Left lobe of liver (tissue), 2 donors: ENCODE data around the gene ZNF764. TPM values are rescaled to one million over a fixed set of nuclear protein-coding genes. Genes with fewer than 3 reads are reported as not detected.
"Not testable (repeated sequence)": the region's sequence is repeated elsewhere in the genome, so short reads cannot be mapped to it uniquely, and the experiment has no call there.

Experiments used
- ATAC-seq: fragments of 200-7000 bp; cut with Tn5 transposase; one replicate; pipeline ENCODE4 v1.9.1; 2020; ENCODE audit warnings: mild to moderate bottlenecking, moderate library complexity
- DNase-seq: peaks from one replicate; pipeline ENCODE4 v3.0.0-alpha.2; 2020; ENCODE audit warnings: low spot score
- total RNA-seq: library from RNA; stranded (reverse); gene quantifications from one replicate; pipeline ENCODE4 v1.2.1, GENCODE V29; 2021
- donor health status: DM: no; HTN: no; CAD: no; lungs with moderate emphysema.
- donor health status: DM: no; HTN: yes; CAD: no.

ZNF764 gene
- total RNA-seq, 1 donor from 2014 or later: 6.3 TPM

DNA sequence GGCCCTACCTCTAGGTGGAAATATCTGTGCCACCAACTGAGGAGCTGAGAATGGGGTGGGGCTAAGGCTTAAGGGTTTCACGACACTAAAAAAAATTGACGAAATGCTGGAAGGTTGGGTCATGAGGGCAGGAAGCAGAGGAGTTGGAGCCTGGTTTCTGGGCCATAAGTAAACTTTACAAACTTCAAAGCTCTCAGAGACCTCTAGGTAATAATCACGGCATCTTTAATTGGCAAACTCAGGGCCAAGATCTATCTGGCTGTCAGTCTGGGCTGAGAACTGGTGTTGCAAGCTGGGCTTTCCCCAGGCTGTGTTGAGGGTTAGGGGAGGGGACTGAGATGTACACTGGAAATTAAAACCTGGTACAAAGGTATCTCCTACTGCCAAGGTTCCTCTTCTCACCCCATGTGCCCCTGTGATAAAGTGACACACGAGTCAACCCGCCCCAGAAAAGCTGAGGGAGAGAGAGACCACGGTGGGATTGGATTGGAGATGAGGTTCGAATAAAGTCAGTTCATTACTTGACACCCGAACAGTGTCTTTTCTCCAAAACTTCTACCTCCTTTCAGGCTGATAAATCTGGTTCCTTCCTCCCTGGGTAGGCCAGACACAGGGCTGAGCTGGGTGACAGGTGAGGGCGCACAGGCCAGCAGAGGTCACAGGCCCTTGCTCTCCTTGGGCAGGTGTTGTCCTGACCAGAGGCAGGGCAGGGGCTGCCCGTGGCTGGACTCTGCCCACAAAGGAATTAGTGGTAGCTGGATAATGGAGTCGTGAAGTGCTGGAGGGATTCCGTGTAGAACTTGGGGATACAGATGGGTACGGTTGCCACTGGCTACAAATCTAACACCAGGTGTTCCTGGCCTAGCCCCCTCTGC is 27.8 kb downstream of the ZNF764 start:
- DNase-seq (no peak), ATAC-seq (no peak)

GRCh38 chr16:30528799-30529457 is 29.2 kb downstream of the ZNF764 start:
- ATAC-seq (no peak), DNase-seq (no peak)

- no peak for DNase-seq
- ATAC-seq: no peak
Observed at GRCh38 chr16:30527635-30528178, 30.5 kb downstream of the ZNF764 start.

DNA sequence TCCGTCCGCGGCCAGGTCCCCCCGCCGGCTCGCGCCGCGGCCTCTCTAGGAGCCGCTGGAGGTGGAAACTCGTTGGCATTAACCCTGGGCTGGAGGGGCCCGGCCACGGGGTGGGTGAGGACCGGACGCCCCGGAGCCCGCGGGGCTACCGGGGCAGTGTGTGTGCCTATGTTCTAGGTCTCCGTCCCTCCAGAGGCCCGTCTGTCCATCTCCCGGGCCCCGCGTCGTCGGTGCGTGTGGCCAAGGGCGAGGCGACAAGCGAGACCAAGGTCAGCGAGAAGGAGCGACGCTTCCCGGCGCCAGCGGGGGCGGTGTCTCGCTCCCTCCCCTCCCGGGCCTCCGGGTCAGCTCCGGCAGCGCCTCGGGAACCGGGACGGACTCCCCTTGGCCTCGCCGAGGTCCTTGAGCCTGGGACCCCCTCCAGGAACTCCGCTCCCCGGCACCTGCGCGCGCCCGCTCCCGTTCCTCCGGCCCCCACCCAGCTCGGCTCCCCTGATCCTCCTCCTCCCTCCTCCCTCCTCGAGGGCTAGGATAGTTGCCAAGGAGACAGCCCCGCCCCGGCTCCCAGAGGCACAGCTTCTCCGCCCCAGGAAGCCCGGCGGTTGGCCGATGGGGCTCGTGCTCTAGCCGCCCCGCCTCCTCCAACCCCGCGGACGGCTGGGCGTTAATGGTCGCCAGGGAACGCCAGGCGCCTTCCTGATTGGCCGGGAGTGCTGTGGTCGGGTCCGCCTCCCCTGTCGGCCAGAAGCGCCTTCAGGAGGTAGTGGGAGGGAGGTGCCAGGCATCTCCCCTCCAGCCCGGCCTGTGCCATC is 31.1 kb downstream of the ZNF764 start:
- DNase-seq (peak; percentile 99), ATAC-seq (peak; percentile 86)

DNA sequence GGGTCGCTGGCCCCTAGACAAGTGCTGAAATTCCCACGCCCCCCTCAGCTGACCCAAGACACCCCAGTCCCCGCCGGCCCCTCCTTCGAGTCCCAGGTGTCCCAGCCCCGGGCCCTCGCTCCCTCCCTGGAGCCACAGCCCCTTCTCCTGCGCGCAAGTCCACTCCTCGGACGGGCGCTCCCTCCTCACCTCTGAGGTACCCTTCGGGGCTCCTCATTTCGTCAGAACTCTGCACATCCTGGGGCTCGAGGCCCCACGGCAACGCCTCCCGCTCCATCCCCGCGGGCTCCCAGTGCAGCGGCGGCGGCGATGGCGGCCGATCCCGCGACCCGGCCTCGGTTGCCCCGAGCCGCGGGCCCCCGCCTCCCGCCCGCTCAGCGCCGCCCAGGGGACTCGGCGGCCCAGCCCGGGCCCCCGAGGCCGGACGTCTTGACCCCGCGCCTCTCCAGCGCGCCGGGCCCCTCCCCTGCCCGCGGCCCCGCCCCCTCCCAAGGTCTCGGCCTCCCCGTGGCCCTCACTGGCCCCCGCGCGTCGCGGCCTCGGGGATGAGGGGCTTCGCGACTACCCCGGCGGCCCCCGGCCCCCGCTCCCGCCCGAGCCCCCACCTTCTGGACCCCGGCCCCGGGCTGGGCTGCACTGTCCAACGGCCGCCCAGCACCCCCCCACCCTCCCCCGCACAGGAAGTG is 31.9 kb downstream of the ZNF764 start, which contains the start of gene ZNF768:
Gene ZNF768, minus strand, starts transcription at position 430 of the 686 bp plus-strand sequence. Its CDS starts 153 bp downstream, at position 277.
- peak; percentile 55 for ATAC-seq
- no peak for DNase-seq

- ATAC-seq: no peak
- no peak for DNase-seq
Observed at GRCh38 chr16:30525844-30526136, 32.4 kb downstream of the ZNF764 start.

DNA sequence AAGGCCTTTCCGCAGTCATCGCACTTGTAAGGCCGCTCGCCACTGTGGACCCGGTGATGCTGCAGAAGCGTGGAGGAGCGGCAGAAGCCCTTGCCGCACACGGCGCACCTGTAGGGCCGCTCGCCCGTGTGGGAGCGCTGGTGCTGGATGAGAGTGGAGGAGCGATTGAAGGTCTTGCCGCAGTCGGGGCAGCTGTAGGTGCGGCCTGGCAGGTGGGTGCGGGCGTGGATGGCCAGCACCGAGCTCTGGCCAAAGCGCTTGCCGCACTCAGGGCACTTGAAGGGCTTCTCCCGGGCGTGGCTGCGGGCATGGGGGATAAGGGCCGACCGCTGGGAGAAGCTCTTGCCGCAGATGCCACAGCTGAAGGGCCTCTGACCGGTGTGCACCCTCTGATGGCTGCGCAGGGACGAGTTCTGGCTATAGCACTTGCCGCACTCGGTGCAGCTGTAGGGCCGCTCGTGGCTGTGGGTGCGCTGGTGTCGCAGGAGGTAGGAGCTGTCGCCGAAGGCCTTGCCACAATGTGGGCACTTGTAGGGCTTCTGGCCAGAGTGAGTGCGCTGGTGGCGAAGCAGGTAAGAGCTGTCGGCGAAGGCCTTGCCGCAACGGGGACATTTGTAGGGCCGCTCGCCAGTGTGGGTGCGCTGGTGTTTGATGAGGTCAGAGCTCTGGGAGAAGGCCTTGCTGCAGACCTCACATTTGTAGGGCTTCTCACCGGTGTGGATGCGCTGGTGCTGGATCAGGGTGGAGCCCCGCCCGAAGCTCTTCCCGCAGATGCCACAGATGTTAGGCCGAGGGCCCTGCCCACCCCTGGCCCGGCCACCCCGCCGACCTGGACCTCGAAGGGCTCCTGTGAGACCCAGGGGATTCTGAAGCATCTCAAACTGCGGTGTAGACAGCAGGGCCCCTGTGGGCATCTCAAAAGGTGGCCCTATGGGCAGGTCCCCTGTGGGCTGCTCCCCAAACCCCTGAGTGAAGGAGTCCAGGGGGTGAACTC is 33.3 kb downstream of the ZNF764 start:
- DNase-seq (no peak), ATAC-seq (no peak)

DNA sequence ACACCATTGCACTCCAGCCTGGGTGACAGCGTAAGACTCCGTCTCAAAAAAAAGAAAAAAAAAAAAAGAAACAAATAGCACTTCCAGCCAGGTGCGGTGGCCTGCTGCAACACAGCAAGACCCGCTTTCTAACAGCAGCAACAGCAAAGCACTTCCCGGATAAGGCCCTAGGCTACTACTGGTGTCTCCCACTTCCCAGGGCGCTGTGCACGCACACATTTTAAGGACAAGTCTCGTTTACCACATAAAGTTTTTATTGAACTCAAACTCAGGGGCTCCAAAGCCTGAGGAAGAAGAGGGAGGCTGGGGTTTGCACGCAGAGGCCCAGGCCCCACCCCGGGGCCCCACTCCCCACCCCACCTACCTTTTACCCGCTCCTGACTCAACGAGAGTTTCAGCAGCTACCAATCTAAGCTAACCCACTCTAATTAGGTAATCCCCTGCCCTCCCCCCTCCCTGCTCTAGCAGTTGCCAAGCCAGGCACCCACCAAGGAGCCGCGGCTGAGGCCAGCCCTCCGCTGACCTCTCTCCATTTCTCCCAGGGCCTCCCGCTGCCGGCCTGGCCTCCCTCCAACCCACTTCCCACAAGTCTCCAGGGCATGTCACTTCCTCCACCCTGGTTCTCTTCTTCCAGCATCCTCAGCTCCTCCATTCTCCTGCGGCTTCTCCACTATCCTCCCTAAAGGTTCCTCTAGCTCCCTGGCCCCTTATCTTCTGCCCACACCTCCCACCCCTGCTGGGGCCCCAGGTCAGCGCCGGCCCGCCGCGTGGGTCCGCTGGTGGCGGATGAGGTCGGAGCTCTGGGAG is 34.2 kb downstream of the ZNF764 start:
- ATAC-seq (no peak), DNase-seq (no peak)

- DNase-seq, ATAC-seq: not testable (repeated sequence)
Observed at GRCh38 chr16:30522702-30523463, 35.3 kb downstream of the ZNF764 start.

GRCh38 chr16:30521873-30522641 is 36.1 kb downstream of the ZNF764 start:
- ATAC-seq (peak; percentile 55), DNase-seq (peak; percentile 64)

- ATAC-seq: no peak
- no peak for DNase-seq
Observed at GRCh38 chr16:30521476-30521872, 36.7 kb downstream of the ZNF764 start.

DNA sequence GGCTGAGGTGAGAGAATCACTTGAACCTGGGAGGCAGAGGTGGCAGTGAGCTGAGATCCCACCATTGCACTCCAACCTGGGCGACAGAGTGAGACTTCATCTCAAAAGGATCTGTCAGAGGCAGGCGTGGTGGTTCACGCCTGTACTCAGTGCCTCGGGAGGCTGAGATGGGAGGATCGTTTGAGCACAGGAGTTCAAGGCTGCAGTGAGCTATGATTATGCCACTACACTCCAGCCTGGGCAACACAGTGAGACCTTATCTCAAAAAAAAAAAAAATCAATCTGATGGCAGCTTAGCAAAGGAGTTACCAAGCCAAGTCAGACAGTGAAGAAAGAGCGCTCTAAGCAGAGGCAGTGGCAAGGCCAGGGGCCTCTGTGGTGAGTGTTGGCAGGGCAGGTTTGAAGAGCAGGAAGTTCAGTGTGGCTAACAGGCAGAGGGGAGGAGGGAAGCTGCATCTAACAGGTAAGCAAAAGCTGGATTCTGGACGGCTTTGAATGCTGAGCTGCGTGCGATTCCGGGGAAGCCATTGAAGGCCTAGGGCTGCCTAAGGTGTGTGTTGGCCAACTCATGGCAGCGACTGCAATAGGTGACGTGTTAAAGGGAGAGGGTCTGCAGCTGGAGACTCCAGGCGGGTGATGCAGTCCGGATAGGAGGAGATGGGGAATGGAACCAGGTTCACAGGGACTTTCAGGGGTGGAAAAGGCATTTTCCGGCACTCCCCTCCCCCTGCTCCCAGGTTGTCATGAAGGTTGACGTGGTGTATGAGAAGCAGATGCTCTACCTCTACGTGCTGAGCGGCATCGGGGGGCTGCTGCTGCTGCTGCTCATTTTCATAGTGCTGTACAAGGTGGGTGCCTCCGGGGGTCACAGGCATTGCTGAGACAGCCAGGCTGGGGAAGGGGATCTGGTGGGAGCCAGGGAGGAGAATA is 38.8 kb downstream of the ZNF764 start:
- DNase-seq (no peak), ATAC-seq (no peak)

- ATAC-seq: no peak
- DNase-seq: no peak
Observed at GRCh38 chr16:30518552-30518951, 39.6 kb downstream of the ZNF764 start.

DNA sequence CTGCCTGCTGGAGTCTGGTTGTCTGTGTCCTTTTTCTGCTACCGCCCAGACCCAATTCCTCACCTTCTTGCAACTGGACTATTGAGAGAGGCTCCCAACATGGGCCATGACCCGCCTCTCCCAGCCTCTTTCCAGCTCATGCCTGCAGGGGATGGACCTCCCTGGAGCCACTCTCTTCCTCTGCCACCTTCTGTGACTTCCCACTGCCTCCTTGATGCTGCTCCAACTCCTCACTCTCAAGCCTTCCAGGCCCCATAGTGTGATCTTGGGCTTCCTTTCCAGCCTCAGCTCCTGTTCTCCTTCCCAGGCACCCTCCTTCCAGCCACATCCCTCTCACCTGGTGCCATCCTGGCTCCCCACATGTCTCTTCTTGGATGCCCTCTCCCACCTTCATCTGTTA is 42.9 kb downstream of the ZNF764 start:
- ATAC-seq (no peak), DNase-seq (no peak)

- DNase-seq: no peak
- ATAC-seq: no peak
Observed at GRCh38 chr16:30511509-30511908, 46.7 kb downstream of the ZNF764 start.

GRCh38 chr16:30510376-30510938 is 47.7 kb downstream of the ZNF764 start:
- no peak for DNase-seq
- ATAC-seq: no peak
